Stimulated activated CD8-positive, alpha-beta memory T cell treated with anti-CD3 and anti-CD28 coated beads, Interleukin-4, amount 100 ng/mL, for 1 hour (primary cell): Measurements from ENCODE around the gene HEATR5B.
"Not testable (repeated sequence)": the region's sequence is repeated elsewhere in the genome, so short reads cannot be mapped to it uniquely, and the experiment has no call there.

ENCODE experiments used
- DNase-seq, 2 donors: peaks; one replicate each; pipeline ENCODE4 v3.0.0-alpha.2; 2020; ENCODE audit warnings: low read depth in 2 of 2, low spot score in 1 of 2

Gene HEATR5B

DNA sequence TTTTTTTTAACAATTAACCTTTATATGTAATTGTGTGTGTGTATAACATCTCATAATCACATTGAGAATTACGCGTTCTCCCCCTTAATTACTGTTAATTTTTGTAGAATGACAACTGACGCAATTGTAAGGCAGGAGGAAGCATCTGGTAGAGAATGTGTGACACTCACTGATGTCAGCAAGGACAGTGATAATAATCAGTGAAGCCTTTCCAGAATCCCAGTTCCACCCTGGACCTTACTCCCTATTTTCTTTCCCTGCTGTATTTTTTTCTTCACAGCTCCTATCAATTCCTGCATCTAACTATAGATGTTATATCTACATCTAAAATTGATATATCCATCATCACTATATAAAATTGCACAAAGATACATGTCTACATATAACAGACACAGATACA, 101.7 kb downstream of the HEATR5B start:
- DNase-seq: no peak

DNA sequence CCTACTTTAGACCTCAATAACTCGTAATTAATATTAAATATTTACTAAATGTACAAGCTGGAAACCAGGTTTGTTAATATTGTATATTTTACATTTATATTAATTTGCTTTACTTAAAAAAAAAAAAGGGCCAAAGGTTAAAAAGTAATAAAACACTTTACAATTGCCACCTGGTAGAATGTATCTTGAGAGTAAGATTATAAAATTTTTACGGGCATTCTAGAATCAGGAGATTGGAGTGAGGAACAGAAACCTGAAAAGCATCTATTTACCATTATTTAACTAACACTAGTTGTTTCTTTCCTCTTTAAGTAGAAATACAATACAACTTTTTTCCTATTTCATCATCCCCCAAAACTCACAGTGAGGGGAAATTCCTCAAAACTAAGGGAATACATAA, 102.3 kb downstream of the HEATR5B start:
- DNase-seq: no peak

DNA sequence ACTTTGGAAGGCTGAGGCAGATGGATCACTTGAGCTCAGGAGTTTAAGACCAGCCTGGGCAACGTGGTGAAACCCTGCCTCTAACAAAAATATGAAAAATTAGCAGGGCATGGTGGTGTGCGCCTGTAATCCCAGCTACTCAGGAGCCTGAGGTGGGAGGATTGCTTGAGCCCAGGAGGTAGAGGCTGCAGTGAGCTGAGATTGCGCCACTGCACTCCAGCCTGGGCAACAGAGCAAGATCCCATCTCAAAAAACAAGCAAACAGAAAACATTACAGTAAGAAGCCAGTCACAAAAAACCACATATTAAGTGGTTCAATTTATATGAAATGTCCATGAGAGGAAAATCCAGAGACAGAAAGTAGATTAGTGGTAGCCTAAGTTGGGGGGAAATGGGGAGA, 105.2 kb downstream of the HEATR5B start:
- DNase-seq: not testable (repeated sequence)

DNA sequence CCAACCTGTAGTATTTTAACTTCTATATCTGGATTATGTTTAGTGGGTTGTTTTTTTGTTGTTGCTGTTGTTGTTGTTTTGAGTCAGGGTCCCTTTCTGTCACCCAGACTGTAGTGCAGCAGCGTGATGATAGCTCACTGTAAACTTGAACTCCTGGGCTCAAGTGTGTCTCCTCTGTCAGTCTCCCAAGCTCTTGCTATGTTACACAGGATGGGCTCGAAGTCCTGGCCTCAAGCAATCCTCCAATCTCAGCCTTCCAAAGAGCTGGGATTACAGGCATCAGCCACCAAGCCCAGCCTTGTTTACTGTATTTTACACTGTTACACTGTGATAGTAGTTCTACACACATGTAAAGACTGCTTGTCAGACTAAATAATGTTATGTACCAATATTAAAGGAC, 108.1 kb downstream of the HEATR5B start:
- no peak for DNase-seq

DNA sequence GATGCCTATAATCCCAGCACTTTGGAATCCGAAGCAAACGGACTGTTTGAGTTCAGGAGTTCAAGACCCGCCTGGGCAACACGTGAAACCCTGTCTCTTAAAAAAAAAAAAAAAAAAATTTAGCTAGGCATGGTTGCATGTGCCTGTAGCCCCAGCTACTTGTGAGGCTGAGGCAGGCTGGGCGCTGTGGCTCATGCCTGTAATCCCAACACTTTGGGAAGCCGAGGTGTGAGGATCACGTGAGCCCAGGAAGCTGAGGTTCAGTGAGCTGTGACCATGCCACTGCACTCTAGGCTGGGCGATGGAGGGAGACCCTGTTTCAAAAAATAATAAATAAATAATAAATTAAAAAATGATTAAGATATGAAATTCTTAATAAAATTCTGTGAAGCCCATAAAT, 108.9 kb downstream of the HEATR5B start:
- no peak for DNase-seq

DNA sequence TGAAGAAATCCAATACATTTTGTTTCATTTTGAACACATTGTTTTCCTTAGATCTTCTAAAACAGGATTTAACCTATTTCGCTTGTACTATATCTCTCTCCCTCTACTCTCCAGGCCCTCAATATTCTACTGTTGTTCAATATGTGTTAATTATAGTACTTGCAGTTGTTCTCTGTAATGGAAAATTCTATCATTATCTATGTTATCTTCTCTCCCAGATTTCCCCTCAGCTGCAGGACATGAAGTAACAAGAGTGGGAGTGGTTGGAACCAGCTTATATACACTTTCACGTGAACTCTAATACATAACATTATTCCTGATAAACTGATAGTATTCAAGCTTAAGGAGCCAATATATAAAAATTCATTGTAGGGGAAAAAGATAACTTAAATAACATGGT, 110.9 kb downstream of the HEATR5B start:
- no peak for DNase-seq

DNA sequence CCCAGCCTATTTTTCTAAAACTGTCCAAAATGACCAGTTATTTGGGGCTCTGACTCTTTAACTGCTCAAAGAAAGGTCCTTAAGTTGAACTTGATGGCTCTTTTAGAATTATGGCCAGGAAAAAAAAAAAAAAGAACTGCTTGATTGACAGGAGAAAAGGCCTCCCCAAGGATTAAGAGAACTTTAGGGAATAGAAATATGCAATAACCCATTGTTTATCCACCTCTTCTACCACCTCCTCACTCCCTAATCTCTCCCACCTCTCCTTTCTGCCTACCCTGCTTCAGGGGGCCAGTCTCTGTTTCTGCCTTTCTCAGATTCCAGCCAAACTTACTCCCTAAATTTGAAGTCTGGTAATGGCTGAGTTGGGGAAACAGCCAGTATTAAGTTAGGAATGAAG, 112.2 kb downstream of the HEATR5B start:
- DNase-seq: no peak

DNA sequence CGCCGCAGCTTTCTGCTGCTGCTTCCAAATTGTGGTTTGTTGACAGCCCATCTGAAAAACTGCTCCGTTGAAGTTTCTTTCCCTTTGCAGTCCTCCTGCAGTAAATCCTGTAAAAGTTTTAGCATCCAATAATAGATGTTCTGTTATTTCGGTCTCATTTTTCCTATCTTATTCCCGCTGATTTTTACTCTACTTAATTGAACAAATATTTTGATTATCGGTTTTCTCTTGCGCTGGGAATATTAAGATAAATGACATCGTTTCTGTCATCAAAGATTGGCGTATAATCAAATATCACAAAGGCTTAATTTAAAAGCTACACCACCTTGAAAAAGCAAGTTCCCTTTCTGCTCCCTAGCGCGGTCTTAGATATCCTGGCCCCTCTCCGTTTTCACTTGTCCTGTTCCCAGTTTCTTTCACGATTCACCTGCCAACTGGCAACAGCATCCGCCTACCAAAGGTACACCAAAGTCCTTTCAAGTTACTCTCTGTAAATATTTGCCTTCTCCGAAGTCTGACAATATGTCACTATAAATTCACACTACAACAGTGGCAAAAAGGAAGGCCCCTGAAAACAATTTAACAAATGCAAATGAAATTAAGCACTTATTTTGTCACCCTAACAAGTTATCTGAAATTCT, 116.8 kb downstream of the HEATR5B start:
- DNase-seq: no peak

DNA sequence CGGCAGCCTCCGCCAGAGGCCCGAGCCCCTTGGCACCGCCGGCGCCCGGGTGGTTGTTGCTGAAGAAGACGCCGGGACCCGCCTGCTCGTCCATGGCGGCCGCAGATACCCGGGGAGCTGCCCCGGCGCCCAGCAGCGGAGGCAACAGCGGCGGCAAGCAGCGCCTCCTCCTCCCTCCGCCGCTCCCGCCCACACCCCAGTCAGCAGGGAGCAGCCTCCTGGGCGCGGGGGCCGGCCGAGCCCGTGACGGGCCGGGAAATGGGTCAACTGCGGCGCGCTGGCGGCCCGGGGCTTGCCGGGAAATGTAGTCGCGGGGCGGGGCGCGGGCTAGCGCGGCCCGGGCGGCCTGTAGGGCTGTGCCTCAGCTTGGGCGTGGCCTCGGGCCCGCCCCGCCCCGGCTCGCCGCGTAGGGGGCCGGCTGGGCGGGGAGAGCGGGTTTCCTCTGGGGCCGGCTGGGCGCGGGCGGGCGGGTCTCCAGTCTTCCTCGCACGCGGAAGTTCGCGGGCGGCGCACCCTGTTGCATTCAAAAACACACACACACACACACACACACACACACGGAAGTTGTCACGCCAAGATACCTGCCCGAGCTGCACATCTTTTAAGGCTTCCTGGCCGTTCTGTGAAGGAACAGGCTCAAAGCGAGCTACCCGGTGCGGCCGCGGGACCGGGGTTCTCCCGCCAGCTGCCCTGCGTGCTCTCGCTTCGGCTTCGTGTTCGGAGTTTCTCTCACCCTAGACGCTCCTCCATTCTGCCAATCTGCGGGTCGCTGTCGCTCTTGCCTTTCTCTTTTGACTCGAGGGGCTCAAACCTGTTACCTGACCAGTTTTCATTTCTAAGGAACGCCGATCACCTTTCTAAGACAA, 117.6 kb downstream of the HEATR5B start, which contains the start of gene STRN:
Gene STRN, minus strand, starts transcription at position 167 of the 866 bp plus-strand sequence. Its CDS starts 73 bp downstream, at position 94.
- peak; percentile 89 to 94 for DNase-seq

DNA sequence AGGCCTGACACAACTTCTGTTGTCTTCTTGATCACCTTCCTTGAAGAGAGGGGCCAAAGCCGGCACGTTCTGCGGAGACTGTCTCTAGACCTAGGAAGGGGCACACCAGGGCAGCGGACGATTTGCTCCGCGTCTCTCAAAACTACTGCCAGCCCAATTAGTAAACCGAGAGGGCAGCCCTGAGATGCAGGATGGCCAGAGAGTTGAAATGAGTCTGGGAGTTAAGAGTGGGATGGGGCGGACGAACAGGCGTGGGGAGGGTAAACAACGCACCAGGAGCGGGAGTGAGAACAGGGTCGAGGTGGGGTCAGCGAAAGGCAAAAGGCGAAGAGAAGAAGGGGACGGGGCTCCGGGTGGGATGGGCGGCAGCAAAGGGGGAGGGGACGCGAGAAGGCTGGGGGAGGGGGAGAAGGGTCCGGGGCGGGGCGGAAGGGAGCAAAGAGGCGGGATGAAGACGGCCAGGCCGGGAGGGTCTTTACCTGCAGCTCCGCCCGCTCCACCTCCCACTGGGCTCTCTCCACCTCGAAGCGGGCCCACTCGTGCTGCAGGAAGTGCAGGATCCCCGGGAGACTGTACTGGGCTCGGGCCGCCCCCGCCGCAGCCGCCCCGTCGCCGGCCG, 118.3 kb downstream of the HEATR5B start:
- peak; percentile 2 to 7 for DNase-seq

DNA sequence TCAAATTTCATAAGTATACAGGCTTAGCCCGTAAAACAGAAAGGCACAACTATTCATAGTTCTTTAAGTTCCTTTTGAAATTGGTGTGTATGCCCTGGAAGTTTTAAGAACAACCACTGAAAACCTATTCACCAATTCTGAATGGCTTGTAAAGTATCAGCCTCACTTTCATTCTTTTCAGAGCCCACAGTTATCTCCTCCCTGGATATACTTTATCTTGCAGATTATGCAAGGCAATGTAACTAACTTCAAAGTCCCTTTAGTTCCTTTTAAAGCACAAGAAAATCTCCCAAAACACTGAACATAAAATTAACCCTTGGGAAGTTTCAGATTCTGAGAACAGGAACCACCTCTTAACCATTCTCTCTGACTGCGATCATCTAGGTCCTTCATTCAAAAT, 119.0 kb downstream of the HEATR5B start:
- no peak for DNase-seq

DNA sequence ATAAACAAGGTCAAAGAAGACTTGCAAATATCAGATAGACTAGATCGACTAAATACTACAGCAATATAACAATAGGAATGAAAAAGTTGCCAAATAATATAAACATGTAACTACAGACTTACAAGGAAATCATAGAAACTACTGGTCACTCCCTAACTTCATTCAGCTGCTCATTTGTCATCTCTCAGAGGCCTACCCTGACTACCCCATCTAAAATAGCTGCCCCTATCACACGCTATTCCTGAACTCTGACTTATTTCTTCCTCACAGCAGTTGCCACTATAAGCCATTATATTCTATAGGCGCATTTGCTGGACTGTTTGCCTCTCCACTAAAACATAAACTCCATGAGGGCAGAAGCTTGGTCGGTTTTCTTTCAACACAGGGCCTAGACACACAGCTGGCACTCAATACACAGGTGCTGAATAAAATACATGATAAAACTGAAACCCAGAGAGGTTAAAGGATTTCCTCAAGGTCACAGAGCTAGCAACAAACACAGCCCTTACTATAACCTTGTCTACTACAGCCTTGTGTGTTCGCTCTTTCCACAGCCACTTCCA, 119.6 kb downstream of the HEATR5B start:
- DNase-seq: no peak

DNA sequence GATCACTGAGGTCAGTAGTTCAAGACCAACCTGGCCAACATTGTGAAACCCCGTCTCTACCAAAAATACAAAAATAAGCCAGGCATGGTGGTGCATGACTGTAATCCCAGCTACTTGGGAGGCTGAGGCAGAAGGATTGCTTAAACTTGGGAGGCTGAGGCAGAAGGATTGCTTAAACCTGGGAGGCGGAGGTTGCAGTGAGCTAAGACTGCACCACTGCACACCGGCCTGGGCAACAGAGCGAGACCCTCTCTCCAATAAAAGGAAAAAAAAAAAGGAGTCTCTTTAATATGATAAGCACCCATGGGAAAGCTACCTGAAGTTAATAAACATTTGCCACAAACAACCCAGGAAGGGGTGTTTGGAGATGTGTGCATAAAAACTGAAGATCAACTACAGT, 120.4 kb downstream of the HEATR5B start:
- DNase-seq: no peak

DNA sequence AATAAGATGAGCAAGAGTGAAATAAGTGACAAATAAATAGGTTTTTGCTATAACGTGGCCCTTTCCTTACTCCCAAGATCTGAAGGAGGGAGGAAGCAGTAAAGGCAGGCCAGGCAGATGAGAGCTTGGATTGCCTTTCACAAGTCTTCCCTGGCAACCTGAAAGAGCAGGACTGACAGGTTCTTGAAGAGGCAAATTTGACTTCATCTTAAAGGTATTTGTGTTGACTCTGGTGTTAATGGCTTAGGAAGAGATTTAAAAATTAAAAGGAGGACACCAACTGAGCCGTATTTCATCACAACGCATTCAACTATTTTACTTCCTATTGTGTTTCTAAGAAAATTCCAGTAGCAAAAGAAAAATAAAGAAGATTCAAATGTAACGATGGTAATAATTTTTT, 121.1 kb downstream of the HEATR5B start:
- no peak for DNase-seq

DNA sequence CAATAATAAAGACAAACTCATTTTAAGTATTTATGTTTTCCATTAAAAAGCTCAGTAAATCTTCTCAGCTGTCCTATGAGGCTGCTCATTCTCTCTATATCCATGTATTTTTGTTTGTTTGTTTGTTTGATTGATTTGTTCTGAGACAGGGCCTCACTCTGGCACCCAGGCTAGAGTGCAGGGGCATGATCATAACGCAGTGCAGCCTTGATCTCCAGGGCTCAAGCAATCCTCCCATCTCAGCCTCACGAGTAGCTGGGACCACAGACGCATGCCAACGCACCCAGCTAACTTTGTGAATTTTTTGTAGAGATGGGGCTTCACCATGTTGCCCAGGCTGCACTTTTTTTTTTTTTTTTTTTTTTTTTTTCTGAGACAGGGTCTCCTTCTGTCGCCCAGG, 123.4 kb downstream of the HEATR5B start:
- DNase-seq: no peak

DNA sequence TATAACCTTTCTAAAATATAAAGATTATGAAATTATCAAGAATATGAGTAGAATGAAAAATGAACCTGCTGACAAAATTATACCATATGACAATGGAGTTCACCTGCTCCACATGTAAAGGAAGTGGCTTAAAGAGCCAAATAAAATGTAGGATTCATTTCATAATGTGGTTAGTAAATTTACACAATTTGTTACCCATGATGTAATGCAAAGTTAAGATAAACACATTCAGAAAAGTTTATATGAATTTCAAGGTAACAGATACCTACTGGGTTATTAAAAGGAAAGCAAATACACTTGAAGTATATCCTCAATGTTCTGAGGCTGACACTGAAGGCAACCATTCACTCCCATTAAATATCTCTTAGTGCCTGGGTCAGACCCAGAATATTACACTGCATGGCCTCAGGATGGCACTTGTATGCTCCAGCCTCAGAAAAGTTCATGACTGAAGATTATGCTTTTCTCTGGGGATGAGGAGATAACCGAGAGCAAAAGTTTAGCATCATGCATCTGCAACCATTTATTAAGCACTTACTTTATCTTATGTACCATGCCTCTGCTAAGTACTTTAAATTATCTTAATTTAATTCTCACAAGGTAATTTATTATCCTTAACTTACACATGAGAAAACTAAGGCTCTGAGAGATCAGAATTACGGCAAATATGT, 124.0 kb downstream of the HEATR5B start:
- DNase-seq: no peak

DNA sequence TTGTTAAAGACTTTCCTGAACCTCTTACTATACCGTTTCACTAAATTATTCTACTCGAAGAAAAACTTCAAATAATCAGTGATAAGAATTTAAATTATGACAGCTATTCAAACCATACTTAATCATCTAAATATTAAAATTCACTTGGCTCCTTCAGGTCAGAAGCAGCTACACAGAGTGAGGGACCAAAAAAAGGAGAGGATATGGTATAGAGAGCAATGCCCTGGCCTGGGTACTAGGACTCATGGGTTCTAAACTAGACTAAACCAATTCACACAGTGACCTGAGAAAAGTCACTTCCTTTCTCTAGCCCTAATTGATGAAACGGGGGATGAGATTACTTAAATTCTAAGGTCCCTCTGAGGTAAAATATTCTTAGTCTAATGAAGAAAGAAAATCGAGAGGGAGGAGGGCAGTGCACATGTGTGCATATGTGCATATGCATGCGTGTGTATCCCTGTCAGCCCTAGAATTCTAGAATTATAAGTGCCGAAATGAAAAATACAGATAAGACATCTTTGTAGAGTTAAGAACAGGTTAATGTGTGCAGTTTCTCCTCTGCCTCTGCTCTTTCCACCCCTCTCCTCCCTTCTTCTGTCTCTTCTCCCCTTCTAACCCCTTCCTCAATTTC, 129.1 kb downstream of the HEATR5B start:
- DNase-seq: no peak

DNA sequence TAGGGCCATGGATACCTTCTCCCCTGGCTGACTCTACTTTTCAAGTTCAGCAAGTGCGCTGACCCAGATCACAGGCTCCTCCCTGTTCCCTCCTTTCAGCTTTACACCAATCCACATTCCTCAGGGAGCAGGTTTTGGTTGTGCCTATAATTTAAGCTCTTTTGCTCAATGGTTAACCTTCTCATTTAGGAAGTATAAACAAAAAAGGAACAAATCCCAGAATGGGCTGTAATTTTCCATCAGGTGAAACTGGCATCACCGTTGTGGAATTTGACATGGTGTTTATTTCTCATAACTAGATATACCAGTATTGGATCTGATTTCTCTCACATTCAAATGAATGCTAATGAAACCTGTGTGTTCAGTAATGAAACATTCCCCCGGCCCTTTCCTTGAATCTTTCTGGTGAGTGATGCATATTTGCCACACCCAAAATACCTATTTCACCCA, 131.4 kb downstream of the HEATR5B start:
- DNase-seq: no peak

DNA sequence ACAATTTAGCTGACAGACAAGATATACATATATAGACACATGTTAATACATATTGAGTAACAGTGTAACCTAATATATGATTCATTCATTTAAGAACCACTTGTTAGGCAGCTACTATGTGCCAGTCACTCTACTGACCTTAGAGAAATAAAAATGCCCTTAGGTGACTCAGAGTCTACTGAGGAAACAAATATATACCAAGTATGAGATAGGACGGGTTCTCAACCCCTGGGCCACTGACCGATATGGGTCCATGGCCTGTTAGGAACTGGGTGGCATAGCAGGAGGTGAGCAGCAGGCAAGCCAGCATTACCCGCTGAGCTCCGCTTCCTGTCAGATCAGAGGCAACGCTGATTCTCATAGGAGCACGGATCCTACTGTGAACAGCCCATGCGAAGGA, 132.6 kb downstream of the HEATR5B start:
- no peak for DNase-seq

DNA sequence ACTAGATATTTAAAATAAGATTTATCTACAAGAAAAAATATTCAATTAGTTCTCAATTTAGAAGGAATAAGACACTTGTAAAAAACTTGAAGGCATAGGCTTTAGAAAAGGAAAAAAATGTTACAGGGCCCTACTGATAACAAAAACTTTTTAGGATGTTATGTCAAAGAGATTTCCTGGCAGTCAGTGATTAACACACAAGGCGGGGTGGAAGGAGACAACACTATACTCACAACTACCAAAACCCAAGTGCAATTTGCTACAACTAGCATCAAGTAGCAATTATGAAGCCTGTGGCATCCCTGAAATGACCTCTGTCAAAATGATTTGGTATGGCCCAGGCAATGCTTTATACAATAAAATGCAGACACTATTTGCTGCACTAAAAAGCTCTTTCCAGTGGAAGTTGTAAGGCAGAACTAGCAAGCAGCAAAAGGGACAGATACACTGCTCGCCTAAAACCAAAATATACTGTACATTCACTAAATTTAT, 133.1 kb downstream of the HEATR5B start:
- DNase-seq: no peak

DNA sequence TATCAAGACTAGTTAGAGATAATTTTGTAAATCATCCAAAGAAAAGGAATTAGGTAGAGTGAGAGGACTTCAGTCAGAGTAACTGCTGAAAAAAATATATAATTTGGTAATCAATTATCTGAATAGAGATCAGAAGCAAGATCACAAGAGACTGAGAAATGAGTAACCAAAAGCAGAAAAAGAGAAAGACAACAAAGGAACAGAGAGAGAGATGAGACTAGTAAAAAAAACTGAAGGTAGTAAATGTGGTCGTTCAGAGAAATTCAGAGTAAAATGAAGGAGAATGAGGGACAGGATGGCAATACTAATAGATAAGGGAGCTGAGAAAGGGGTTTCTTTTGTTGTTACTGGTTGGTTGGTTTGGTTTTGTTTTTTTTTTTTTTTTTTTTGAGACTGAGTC, 134.3 kb downstream of the HEATR5B start:
- no peak for DNase-seq
